ENCODE measurements around the gene CRB3. TPM values are rescaled to one million over a fixed set of nuclear protein-coding genes. Genes with fewer than 3 reads are reported as not detected.

The CRB3 gene
- total and polyA plus RNA-seq, 2 of the 4 experiments (the other 2 are of a cell fraction) = not detected

- peak overlapping the region; percentile 95 for H2AFZ ChIP-seq (replicated peaks; ENCODE audit: low read length, poor library complexity)
- H4K20me1 ChIP-seq (ENCODE audit: insufficient read depth, low read length) = peaks cover 40% of the 10 kb centered on the region
- DNase-seq (peak; percentile 100), ATAC-seq (ENCODE audit: low read depth) (peak; percentile 89)
- peak overlapping the region; percentile 57 for H3K14ac ChIP-seq (replicated peaks; ENCODE audit: low read depth, low read length)
- H3K4me1 ChIP-seq (ENCODE audit: control insufficient read depth, insufficient read depth, low read length) = peaks cover 2% of the 10 kb centered on the region; the same call in 1 of the 2 replicates
- in situ Hi-C loops (cut with MboI; ENCODE audit: low sequenced_read_pairs) = no loop called here
- intact Hi-C loops (cut with micrococcal nuclease) = loop anchor here (2.0 kb wide), 1 partner anchor 312 kb away; the partner anchor contains the start of gene GPR108
- H3K9me1 ChIP-seq (ENCODE audit: insufficient read depth, low read length) = peaks cover 3% of the 10 kb centered on the region; the same call in 1 of the 2 replicates
- H4K91ac ChIP-seq (ENCODE audit: insufficient read depth, low read depth, low read length) = peak overlapping the region; percentile 86
- dilution Hi-C loops (cut with HindIII; ENCODE audit: low sequenced_read_pairs, unreplicated experiment) = no loop called here
- no peak for TF ChIP-seq SMC3 (IDR thresholded peaks at IDR 0.05; ENCODE audit: low read depth, low read length)
- peak; percentile 99 for TF ChIP-seq FOS (IDR thresholded peaks at IDR 0.05; ENCODE audit: low read depth, low read length)
- peak; percentile 97 for TF ChIP-seq USF2 (IDR thresholded peaks at IDR 0.05; ENCODE audit: low read depth, low read length)
- TF ChIP-seq BHLHE40 (IDR thresholded peaks at IDR 0.05; ENCODE audit: low read depth, low read length) = peak; percentile 89
- peak overlapping the region; percentile 16 for H2BK5ac ChIP-seq (ENCODE audit: low read depth, low read length, poor library complexity, severe bottlenecking)
- no peak overlapping the region for H2BK15ac ChIP-seq (ENCODE audit: low read depth, low read length)
- peak overlapping the region; percentile 76 for H3K4ac ChIP-seq (ENCODE audit: low read depth, low read length)
- H3K9ac ChIP-seq (ENCODE audit: low read depth, low read length) = no peak overlapping the region
- peak overlapping the region; percentile 97 to 100 for H4K8ac ChIP-seq (ENCODE audit: low read depth in 2 of 2, low read length in 2 of 2)
- H2AK5ac ChIP-seq (ENCODE audit: low read depth, low read length) = no peak overlapping the region
- H2BK20ac ChIP-seq (ENCODE audit: low read depth, low read length) = no peak overlapping the region; the same call in 1 of the 2 replicates
- H3K27me3 ChIP-seq (ENCODE audit: control insufficient read depth, insufficient read depth, low read length) = peaks cover 7% of the 10 kb centered on the region; the same call in 1 of the 2 replicates
- peak overlapping the region; percentile 40 for H3K27ac ChIP-seq (ENCODE audit: insufficient read depth, low read length)
- H3K4me3 ChIP-seq (ENCODE audit: insufficient read depth, low read depth, low read length) = no peak overlapping the region
- ChIA-PET POLR2A (ENCODE audit: unreplicated experiment) (interaction anchor here (0.6 kb wide), 1 partner anchor 71 kb away, joined by 4 read pairs; no protein-coding TSS in a partner anchor), CTCF (interaction anchor here (0.5 to 0.6 kb wide), 2 partner anchors 15 to 21 kb away, joined by 3 to 6 read pairs; no protein-coding TSS in a partner anchor)
- peaks cover 0 to 29% of the 10 kb centered on the region in 2 experiments; a peak in 2 of 4 replicates for H3K79me1 ChIP-seq (ENCODE audit: low read depth in 1 of 2, low read length in 2 of 2)
- no peak overlapping the region; the same call in 1 of the 2 replicates for H3K18ac ChIP-seq (ENCODE audit: low read depth, low read length)
- no peak overlapping the region for H3K4me2 ChIP-seq (ENCODE audit: low read depth, low read length)
- WGBS, 2 experiments (ENCODE audit: extremely low coverage in 2 of 2, insufficient read length in 1 of 2) = 4% methylated on average over 18 of the region's 43 CpGs; no CpG with 5 or more reads in 1 of the 2 experiments
- H4K5ac ChIP-seq (ENCODE audit: low read depth, low read length) = peak overlapping the region; percentile 96
- peaks cover 3% of the 10 kb centered on the region; the same call in 1 of the 2 replicates for H3K9me3 ChIP-seq (ENCODE audit: control insufficient read depth, insufficient read depth, low read length)
- no TSS peak for BruUV-seq (replicated peaks)
- no peak overlapping the region; the same call in 1 of the 2 replicates for H2BK120ac ChIP-seq (ENCODE audit: low read depth, low read length)
- no peak overlapping the region for H3K23ac ChIP-seq (ENCODE audit: low read depth, low read length)
- peaks cover 14% of the 10 kb centered on the region for H3K36me3 ChIP-seq (ENCODE audit: control insufficient read depth, insufficient read depth, low read length)
- no peak overlapping the region for H3K56ac ChIP-seq (ENCODE audit: extremely low read depth, insufficient read depth, low read length)
- H2AK9ac ChIP-seq (replicated peaks; ENCODE audit: low read depth, low read length, poor library complexity) = peak overlapping the region; percentile 59
Measured at GRCh38 chr19:6424939-6425731, 38.9 kb upstream of the CRB3 start.
